Measurements from ENCODE around the gene AOPEP.

Gene AOPEP

DNA sequence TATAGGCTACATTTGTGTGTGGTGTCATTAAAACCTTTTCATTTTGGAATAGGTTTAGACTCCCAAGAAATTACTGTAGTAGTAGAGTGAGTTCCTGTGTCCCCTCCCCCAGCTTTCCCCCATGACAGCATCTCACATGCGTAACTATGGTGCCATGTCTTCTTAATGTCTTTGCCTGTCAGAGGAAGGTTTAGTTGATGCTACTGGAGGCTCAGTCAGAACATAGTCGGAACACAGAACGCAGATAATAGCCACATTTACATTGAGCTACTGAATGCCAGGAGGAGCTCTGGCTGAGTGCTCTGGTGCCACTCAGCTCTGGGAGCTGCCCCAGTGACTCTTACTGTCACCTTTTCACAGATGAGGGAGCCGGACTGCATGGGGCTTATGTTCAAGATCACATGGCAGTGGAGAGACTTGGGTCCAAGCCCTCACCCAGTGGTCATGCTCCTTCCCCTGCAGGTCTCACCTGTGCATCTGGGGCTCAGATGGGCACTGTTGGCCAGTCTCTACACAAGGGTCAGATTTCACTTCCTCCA is 223.6 kb downstream of the AOPEP start:
- Histone ChIP-seq H3F3A (ENCODE audit: control insufficient read depth, insufficient read depth) (no peaks in the 10 kb centered on the region), H3K4me3 (ENCODE audit: low read length) (no peak overlapping the region), H3K79me2 (ENCODE audit: control insufficient read depth, low read length) (no peaks in the 10 kb centered on the region), H3K27ac (ENCODE audit: low read depth, low read length) (no peak overlapping the region), H3K9me2 (replicated peaks; ENCODE audit: control insufficient read depth, low read length) (no peaks in the 10 kb centered on the region), H3K9me3 (ENCODE audit: control insufficient read depth, insufficient read depth, low read length) (no peaks in the 10 kb centered on the region), H3K4me2 (ENCODE audit: low read length) (no peak overlapping the region), H3K4me1 (ENCODE audit: control insufficient read depth, low read length) (peaks cover 6% of the 10 kb centered on the region), H4K20me1 (ENCODE audit: control insufficient read depth, insufficient read depth, low read depth, low read length) (no peaks in the 10 kb centered on the region), H3K27me3 (ENCODE audit: control insufficient read depth, low read length) (no peaks in the 10 kb centered on the region), H3K36me3 (ENCODE audit: control insufficient read depth, low read length) (no peaks in the 10 kb centered on the region)
- TF ChIP-seq, protein P1, sequence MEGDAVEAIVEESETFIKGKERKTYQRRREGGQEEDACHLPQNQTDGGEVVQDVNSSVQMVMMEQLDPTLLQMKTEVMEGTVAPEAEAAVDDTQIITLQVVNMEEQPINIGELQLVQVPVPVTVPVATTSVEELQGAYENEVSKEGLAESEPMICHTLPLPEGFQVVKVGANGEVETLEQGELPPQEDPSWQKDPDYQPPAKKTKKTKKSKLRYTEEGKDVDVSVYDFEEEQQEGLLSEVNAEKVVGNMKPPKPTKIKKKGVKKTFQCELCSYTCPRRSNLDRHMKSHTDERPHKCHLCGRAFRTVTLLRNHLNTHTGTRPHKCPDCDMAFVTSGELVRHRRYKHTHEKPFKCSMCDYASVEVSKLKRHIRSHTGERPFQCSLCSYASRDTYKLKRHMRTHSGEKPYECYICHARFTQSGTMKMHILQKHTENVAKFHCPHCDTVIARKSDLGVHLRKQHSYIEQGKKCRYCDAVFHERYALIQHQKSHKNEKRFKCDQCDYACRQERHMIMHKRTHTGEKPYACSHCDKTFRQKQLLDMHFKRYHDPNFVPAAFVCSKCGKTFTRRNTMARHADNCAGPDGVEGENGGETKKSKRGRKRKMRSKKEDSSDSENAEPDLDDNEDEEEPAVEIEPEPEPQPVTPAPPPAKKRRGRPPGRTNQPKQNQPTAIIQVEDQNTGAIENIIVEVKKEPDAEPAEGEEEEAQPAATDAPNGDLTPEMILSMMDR (IDR thresholded peaks at IDR 0.05; ENCODE audit: low read depth, low read length, poor library complexity, severe bottlenecking), result no peak
- no peak for TF ChIP-seq EZH2phosphoT487 (IDR thresholded peaks at IDR 0.05; ENCODE audit: borderline replicate concordance, low read length)

DNA sequence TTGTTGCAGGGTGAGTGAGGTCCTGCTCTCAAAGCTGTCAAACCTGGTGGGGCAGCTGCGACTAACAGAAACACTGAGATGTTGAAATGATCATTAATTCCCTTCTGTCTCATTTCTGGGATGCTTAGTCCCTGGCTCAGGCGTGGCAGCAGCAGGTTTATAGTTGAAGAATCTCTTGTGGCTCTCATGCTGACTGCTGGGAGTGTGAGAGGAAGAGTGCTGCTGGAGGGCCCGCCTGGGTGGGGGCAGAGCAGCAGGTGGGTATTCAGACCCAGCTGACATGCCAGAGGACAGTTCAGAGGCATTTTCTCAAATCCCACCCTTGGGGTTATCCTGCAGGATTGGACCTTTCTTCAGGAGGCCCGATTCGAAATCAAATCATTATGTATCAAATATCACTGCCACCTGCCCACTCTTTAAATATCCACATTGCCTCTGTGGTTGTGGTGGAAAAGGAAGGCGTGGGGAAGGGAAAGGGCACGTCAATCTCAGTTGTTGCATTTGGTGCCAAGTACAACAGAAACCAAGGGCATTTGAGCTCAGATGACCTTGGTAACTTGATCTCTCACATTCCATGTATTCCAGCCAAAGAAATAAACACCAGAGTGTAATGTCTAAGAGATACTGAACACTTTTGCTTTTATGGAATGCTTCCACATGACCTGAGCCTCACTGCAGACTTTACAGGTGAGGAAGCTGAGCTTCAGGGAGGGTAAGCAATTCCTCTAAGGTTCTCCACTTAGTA is 224.3 kb downstream of the AOPEP start:
- Histone ChIP-seq H3F3A (ENCODE audit: control insufficient read depth, insufficient read depth) (no peaks in the 10 kb centered on the region), H3K27me3 (ENCODE audit: control insufficient read depth, low read length) (no peaks in the 10 kb centered on the region), H3K4me2 (ENCODE audit: low read length) (no peak overlapping the region), H3K4me3 (ENCODE audit: low read length) (no peak overlapping the region), H3K4me1 (ENCODE audit: control insufficient read depth, low read length) (peaks cover 6% of the 10 kb centered on the region), H3K27ac (ENCODE audit: low read depth, low read length) (no peak overlapping the region), H4K20me1 (ENCODE audit: control insufficient read depth, insufficient read depth, low read depth, low read length) (no peaks in the 10 kb centered on the region), H3K9me3 (ENCODE audit: control insufficient read depth, insufficient read depth, low read length) (no peaks in the 10 kb centered on the region), H3K9me2 (replicated peaks; ENCODE audit: control insufficient read depth, low read length) (no peaks in the 10 kb centered on the region), H3K36me3 (ENCODE audit: control insufficient read depth, low read length) (no peaks in the 10 kb centered on the region), H3K79me2 (ENCODE audit: control insufficient read depth, low read length) (no peaks in the 10 kb centered on the region)
- no peak for TF ChIP-seq EZH2phosphoT487 (IDR thresholded peaks at IDR 0.05; ENCODE audit: borderline replicate concordance, low read length)
- TF ChIP-seq, protein P1 (IDR thresholded peaks at IDR 0.05; ENCODE audit: low read depth, low read length, poor library complexity, severe bottlenecking), result no peak

DNA sequence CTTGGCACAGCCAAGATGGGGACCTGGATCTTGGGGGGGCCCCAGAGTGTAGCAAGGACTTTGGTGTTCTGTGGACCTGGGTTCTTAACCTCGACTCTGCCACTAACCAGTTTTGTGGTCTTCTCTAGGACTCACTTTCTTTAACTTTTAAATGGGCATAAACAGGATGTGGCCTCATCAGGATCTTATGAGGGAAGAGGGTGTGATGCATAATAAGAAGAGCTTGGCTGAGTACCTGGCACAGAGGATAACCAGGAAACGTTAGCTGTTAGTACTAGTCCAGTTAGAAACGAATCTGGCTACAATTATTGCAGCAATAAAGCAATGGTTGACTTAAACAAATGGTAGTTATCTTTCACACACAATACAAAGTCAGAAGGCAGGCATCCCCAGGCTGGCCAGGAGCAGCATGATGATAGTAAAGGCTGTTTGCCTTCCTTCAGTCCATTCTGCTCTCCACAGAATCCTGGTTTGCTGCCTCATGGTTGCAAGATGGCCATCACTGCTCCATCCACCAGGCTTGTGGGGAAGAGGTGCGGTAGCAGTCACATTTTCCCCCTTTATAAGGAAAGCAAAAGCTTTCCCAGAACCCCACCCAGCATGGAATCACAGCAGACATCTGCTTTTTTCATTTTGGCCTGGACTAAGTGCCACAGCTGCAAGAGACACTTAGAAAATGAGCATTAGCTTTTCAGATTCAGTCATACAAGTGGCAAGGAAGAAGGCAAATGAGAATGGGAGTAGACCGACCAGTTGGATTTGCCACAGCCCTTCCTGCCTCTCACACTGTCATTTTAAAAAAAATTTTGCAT is 225.0 kb downstream of the AOPEP start:
- H3K4me2 ChIP-seq (ENCODE audit: low read length), result no peak overlapping the region
- H3K4me3 ChIP-seq (ENCODE audit: low read length), result no peak overlapping the region
- H3K4me1 ChIP-seq (ENCODE audit: control insufficient read depth, low read length), result peaks cover 6% of the 10 kb centered on the region
- no peaks in the 10 kb centered on the region for H3K27me3 ChIP-seq (ENCODE audit: control insufficient read depth, low read length)
- H3K9me2 ChIP-seq (replicated peaks; ENCODE audit: control insufficient read depth, low read length), result no peaks in the 10 kb centered on the region
- no peak for TF ChIP-seq EZH2phosphoT487 (IDR thresholded peaks at IDR 0.05; ENCODE audit: borderline replicate concordance, low read length)
- TF ChIP-seq, protein P1 (IDR thresholded peaks at IDR 0.05; ENCODE audit: low read depth, low read length, poor library complexity, severe bottlenecking), result no peak
- H3K27ac ChIP-seq (ENCODE audit: low read depth, low read length), result no peak overlapping the region
- H3K9me3 ChIP-seq (ENCODE audit: control insufficient read depth, insufficient read depth, low read length), result no peaks in the 10 kb centered on the region
- no peaks in the 10 kb centered on the region for H3K36me3 ChIP-seq (ENCODE audit: control insufficient read depth, low read length)
- H3K79me2 ChIP-seq (ENCODE audit: control insufficient read depth, low read length), result no peaks in the 10 kb centered on the region
- no peaks in the 10 kb centered on the region for H3F3A ChIP-seq (ENCODE audit: control insufficient read depth, insufficient read depth)
- H4K20me1 ChIP-seq (ENCODE audit: control insufficient read depth, insufficient read depth, low read depth, low read length), result no peaks in the 10 kb centered on the region

Data from DOHH2 (cell line).